Prostate gland (tissue), 2 donors: ENCODE measurements around the gene RAB12. TPM values are rescaled to one million over a fixed set of nuclear protein-coding genes. Genes with fewer than 3 reads are reported as not detected.

Experiments used
- DNase-seq: peaks from one replicate; pipeline ENCODE4 v3.0.0-alpha.2; 2019; ENCODE audit warnings: low spot score
- H3K27ac ChIP-seq, 2 donors: fragments of 200-600 bp; sonication (generic); 2 replicates each; pipeline ENCODE4 v1.5.1; 2017 to 2019
- H3K27me3 ChIP-seq: fragments of 200-600 bp; sonication (generic); replicated peaks from 2 replicates; pipeline ENCODE4 v1.5.1; 2019; ENCODE audit not compliant: insufficient read depth
- H3K36me3 ChIP-seq, 2 donors: fragments of 200-600 bp; sonication (generic); 1 replicate in 1 of 2; 2 replicates in 1 of 2; pipeline versions ENCODE4 v1.5.1 to v1.8.1; 2017 to 2019
- H3K4me1 ChIP-seq: fragments of 200-600 bp; sonication (generic); replicated peaks from 2 replicates; pipeline ENCODE4 v1.5.1; 2019
- H3K4me3 ChIP-seq, 2 donors: fragments of 200-600 bp; sonication (generic); 2 replicates each; pipeline ENCODE4 v1.5.1; 2017 to 2019
- H3K9me3 ChIP-seq: fragments of 200-600 bp; sonication (generic); 2 replicates; pipeline ENCODE4 v1.5.1; 2017
- POLR2A ChIP-seq: fragments of 450-650 bp; IDR thresholded peaks from one replicate; pipeline ENCODE4 v1.6.1; 2016; ENCODE audit warnings: antibody characterized with exemption, mild to moderate bottlenecking
- POLR2AphosphoS5 ChIP-seq: sonication (generic); formaldehyde crosslinking; IDR thresholded peaks from one replicate; pipeline ENCODE4 v1.6.1; 2017; ENCODE audit warnings: antibody characterized with exemption
- WGBS: methylation state at CpG from one replicate; pipeline ENCODE4 v1.1.5; 2018; 5-methylcytosine and 5-hydroxymethylcytosine counted together
- intact Hi-C: fragments of 100-400 bp; cut with DNase I; formaldehyde crosslinking; loops from one replicate; pipeline ENCODE4 v1.14.2; 2022
- total RNA-seq, 2 donors: library from RNA; depleted of rRNA; stranded (reverse); fragments of >200 nt; gene quantifications; one replicate each; pipeline ENCODE4 v1.1.0, GENCODE V29; 2016
- TF ChIP-seq, protein P1 (sequence below), 4 experiments: fragments of 200-600 bp in 2 of 4; fragments of 450-650 bp in 2 of 4; sonication (generic) in 2 of 4; IDR thresholded peaks; 1 replicate in 3 of 4; 2 replicates in 1 of 4; pipeline ENCODE4 v1.5.1; 2016 to 2019; ENCODE audit warnings: antibody characterized with exemption in 4 of 4, mild to moderate bottlenecking in 2 of 4, moderate library complexity in 2 of 4

Gene RAB12
- total RNA-seq, 2 donors from 2014 or later: 22.4 to 39.0 TPM

DNA sequence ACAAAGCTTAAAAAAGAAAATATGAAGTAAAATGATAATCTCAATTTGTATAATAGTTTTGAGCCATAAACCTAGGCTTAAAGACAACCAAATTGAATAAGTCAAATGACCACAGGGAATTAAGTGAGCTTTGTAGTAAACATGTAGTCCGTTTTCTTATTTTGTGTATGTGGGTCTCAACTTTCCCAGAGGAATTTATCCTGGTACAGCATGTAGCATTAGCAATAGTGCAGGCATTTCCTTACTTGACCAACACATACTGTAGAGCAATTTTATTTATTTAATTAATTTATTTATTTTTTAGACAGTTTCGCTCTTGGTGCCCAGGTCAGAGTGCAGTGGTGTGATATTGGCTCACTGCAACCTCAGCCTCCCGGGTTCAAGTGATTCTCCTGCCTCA, 58.6 kb downstream of the RAB12 start:
- 95% methylated on average over 3 of the region's 3 CpGs for WGBS
- H3K36me3 ChIP-seq: no peaks in the 10 kb centered on the region
- no peaks in the 10 kb centered on the region for H3K4me1 ChIP-seq
- no peak overlapping the region for H3K27ac ChIP-seq
- no peak for DNase-seq
- H3K4me3 ChIP-seq: no peak overlapping the region
- intact Hi-C loops: no loop called here
- H3K27me3 ChIP-seq: no peaks in the 10 kb centered on the region
- TF ChIP-seq POLR2A (no peak), POLR2AphosphoS5 (no peak)
- TF ChIP-seq, protein P1, sequence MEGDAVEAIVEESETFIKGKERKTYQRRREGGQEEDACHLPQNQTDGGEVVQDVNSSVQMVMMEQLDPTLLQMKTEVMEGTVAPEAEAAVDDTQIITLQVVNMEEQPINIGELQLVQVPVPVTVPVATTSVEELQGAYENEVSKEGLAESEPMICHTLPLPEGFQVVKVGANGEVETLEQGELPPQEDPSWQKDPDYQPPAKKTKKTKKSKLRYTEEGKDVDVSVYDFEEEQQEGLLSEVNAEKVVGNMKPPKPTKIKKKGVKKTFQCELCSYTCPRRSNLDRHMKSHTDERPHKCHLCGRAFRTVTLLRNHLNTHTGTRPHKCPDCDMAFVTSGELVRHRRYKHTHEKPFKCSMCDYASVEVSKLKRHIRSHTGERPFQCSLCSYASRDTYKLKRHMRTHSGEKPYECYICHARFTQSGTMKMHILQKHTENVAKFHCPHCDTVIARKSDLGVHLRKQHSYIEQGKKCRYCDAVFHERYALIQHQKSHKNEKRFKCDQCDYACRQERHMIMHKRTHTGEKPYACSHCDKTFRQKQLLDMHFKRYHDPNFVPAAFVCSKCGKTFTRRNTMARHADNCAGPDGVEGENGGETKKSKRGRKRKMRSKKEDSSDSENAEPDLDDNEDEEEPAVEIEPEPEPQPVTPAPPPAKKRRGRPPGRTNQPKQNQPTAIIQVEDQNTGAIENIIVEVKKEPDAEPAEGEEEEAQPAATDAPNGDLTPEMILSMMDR (IDR thresholded peaks at IDR 0.05): no peak
- no peaks in the 10 kb centered on the region for H3K9me3 ChIP-seq

DNA sequence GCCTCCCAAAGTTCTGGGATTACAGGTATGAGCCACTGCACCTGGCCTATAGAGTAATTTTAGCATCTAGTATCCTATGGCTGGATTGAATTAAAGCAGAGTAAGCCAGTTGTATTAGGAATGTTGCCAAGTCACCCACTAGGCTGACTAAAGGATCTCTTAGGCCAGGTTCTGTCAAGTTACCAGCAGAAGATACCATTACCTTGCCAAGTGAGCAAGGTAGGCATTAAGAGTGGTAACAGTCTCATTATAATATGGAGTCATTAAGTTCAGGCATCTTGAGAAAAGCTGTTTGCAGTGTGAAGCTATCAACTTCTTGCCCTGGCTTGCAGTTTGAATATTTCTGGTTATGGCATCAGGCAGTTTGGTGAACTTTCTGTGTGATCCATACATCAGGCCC, 59.1 kb downstream of the RAB12 start:
- TF ChIP-seq POLR2AphosphoS5: no peak
- no peak for TF ChIP-seq POLR2A
- TF ChIP-seq, protein P1 (IDR thresholded peaks at IDR 0.05): no peak

DNA sequence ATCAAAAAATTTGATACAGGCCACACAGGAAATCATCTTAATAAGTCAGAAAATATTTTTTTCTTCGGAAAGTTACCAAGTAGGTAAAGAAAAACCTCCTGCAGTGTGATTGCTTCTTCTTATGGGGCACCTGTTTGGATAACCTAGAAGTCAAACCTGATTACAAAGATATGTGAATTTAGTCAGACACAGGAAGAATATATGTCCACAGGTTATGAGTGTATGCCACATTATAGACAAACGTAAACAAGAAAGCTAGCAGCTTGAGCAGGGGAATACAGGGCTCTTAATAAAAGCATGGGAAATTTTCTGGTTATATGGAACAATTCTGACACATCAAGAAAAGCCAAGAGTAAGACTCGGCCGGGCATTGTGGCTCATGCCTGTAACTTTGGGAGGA, 60.3 kb downstream of the RAB12 start:
- DNase-seq: no peak
- Histone ChIP-seq H3K9me3 (no peaks in the 10 kb centered on the region), H3K4me3 (no peak overlapping the region), H3K27me3 (no peaks in the 10 kb centered on the region), H3K36me3 (no peaks in the 10 kb centered on the region), H3K27ac (no peak overlapping the region), H3K4me1 (no peaks in the 10 kb centered on the region)
- intact Hi-C loops: no loop called here
- WGBS: 88% methylated on average over 4 of the region's 4 CpGs
- TF ChIP-seq POLR2AphosphoS5 (no peak), POLR2A (no peak)
- TF ChIP-seq, protein P1 (IDR thresholded peaks at IDR 0.05): no peak

More for the DNA sequence above, 59.1 kb downstream of the RAB12 start:
- H3K4me3 ChIP-seq: no peak overlapping the region
- intact Hi-C loops: no loop called here
- no peaks in the 10 kb centered on the region for H3K36me3 ChIP-seq
- H3K9me3 ChIP-seq: no peaks in the 10 kb centered on the region
- no peak overlapping the region for H3K27ac ChIP-seq
- DNase-seq: no peak
- no peaks in the 10 kb centered on the region for H3K27me3 ChIP-seq
- no peaks in the 10 kb centered on the region for H3K4me1 ChIP-seq

GRCh38 chr18:8673256-8674209, 64.3 kb downstream of the RAB12 start:
- Histone ChIP-seq H3K27me3 (no peaks in the 10 kb centered on the region), H3K9me3 (no peaks in the 10 kb centered on the region), H3K27ac (no peak overlapping the region), H3K4me1 (no peaks in the 10 kb centered on the region), H3K36me3 (no peaks in the 10 kb centered on the region), H3K4me3 (no peak overlapping the region)
- WGBS: 93% methylated on average over 9 of the region's 9 CpGs
- DNase-seq: no peak
- TF ChIP-seq, protein P1 (IDR thresholded peaks at IDR 0.05): no peak
- TF ChIP-seq POLR2A: no peak
- no peak for TF ChIP-seq POLR2AphosphoS5
- intact Hi-C loops: no loop called here

GRCh38 chr18:8675057-8675456, 65.8 kb downstream of the RAB12 start:
- TF ChIP-seq POLR2AphosphoS5 (no peak), POLR2A (no peak)
- TF ChIP-seq, protein P1 (IDR thresholded peaks at IDR 0.05): no peak
- Histone ChIP-seq H3K4me3 (no peak overlapping the region), H3K27me3 (no peaks in the 10 kb centered on the region), H3K9me3 (no peaks in the 10 kb centered on the region), H3K4me1 (no peaks in the 10 kb centered on the region), H3K36me3 (no peaks in the 10 kb centered on the region), H3K27ac (no peak overlapping the region)
- intact Hi-C loops: no loop called here
- WGBS: 94% methylated on average over 4 of the region's 4 CpGs
- DNase-seq: no peak
